ENCODE results near the gene IGF2BP3. TPM values are rescaled to one million over a fixed set of nuclear protein-coding genes. Genes with fewer than 3 reads are reported as not detected.

The IGF2BP3 gene
- total and polyA plus RNA-seq, 2 donors (not counting 3 experiments of a cell fraction or from before 2014, with no cell fraction given), result 41.2 to 111 TPM

DNA sequence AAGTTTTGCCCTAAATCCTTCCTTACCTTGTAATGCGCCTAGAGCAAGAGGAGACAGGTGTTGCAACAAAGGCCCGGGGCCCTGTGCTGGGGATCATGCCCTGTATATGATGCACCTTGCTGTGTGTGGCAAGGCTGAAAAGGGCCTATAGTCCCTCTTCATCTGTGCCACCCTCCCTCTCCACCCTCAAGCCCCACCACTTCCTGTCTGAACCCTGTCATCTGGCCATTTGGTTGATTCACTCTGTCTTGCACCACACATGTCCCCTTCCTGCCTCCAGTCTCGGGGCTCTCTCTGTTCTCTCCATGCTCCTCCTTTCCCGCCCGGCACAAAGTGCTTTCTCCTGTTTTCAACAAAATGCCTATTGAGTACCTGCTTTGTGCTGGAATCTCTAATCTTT is 182.7 kb downstream of the IGF2BP3 start:
- ChIA-PET POLR2A (no interaction called here), CTCF (no interaction called here)
- intact Hi-C loops (cut with micrococcal nuclease) (no loop called here), dilution Hi-C loops (cut with MboI; ENCODE audit: extremely low pct_ligation_motif_present, low sequenced_read_pairs) (loop anchor here (25.0 kb wide), 1 partner anchor 225 kb away; no protein-coding TSS in a partner anchor)
- Histone ChIP-seq H3K27me3 (ENCODE audit: control insufficient read depth in 2 of 2, insufficient read depth in 2 of 2, low read length in 2 of 2) (no peaks in the 10 kb centered on the region), H4K20me1 (replicated peaks; ENCODE audit: control insufficient read depth, extremely low read depth, insufficient read depth, low read length) (no peaks in the 10 kb centered on the region), H3K27ac (ENCODE audit: insufficient read depth, low read depth, low read length) (no peak overlapping the region), H3K4me3 (replicated peaks in 1 of 3; ENCODE audit: insufficient read depth in 1 of 3, low read depth in 1 of 3, low read length in 3 of 3) (no peak overlapping the region), H3K9me1 (replicated peaks; ENCODE audit: control insufficient read depth, extremely low read depth, insufficient read depth, low read length) (no peaks in the 10 kb centered on the region), H2AFZ (ENCODE audit: low read depth, low read length) (no peak overlapping the region), H3K9me3 (replicated peaks; ENCODE audit: control insufficient read depth, insufficient read depth, low read length) (no peaks in the 10 kb centered on the region), H3K9ac (replicated peaks; ENCODE audit: extremely low read depth, insufficient read depth, low read length) (no peak overlapping the region), H3K4me2 (ENCODE audit: insufficient read depth, low read length) (no peak overlapping the region), H3K79me2 (ENCODE audit: control insufficient read depth, insufficient read depth, low read length) (no peaks in the 10 kb centered on the region), H3K4me1 (ENCODE audit: control insufficient read depth, extremely low read depth, insufficient read depth, low read length) (no peaks in the 10 kb centered on the region), H3K36me3 (ENCODE audit: control insufficient read depth in 2 of 2, extremely low read depth in 1 of 2, insufficient read depth in 2 of 2, low read length in 2 of 2) (no peaks in the 10 kb centered on the region)
- TF ChIP-seq GATA2 (IDR thresholded peaks at IDR 0.05; ENCODE audit: insufficient read depth, insufficient read length, low read depth, low read length) (no peak), FOS (IDR thresholded peaks at IDR 0.05; ENCODE audit: borderline replicate concordance, insufficient read depth, low read length) (no peak)
- no TSS peak for BruUV-seq (replicated peaks)
- FAIRE-seq, result no peak
- DNase-seq (ENCODE audit: low read depth, low spot score), result no peak

DNA sequence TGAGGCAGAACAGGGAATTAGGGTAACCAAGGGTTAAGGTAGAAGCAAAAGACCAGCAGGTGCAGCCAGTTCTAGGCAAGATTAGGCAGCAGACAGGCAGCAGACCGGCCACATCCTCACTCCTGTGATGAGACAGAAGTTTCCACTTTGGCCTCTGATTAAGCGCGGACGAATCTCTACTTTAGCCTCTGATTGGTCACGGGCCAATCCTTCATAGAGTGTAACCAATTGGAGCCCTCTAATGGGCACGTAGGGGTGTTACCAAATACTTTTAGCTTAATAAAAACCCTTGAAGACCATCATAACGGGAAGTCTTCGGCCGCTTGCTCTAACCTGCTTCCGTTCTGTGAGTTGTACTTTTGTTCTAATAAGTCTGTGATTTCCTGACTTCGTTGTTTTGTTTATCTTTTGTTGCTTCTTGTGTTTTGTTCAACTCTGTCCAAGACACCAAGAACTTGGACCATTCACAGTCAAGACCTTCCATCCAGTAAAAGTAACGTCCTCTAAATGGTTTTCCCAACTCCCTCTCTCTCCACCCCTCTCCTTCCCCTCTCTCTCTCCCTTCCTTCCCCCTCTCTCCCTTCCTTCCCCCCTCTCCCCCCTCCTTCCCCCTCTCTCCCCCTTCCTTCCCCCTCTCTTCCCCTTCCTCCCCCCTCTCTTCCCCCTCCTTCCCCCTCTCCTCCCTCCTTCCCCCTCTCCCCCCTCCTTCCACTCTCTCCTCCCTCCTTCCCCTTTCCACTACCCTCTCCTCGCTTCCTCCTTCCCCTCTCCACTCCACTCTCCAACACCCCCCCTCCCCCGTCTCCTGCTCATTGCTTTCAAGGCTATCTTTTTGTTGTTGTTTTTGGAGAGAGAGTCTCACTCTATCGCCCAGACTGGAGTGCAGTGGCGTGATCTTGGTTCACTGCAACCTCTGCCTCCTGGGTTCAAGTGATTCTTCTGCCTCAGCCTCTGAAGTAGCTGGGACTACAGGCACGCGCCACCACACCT is 184.3 kb downstream of the IGF2BP3 start:
- no peak for FAIRE-seq
- ChIA-PET CTCF (interaction anchor here (1.0 to 1.5 kb wide), 2 partner anchors 13 to 72 kb away, joined by 3 to 4 read pairs; no protein-coding TSS in a partner anchor), POLR2A (no interaction called here)
- no peak for DNase-seq (ENCODE audit: low read depth, low spot score)
- Histone ChIP-seq H2AFZ (ENCODE audit: low read depth, low read length) (no peak overlapping the region), H3K9me3 (replicated peaks; ENCODE audit: control insufficient read depth, insufficient read depth, low read length) (no peaks in the 10 kb centered on the region), H3K9me1 (replicated peaks; ENCODE audit: control insufficient read depth, extremely low read depth, insufficient read depth, low read length) (no peaks in the 10 kb centered on the region), H3K4me2 (ENCODE audit: insufficient read depth, low read length) (no peak overlapping the region), H3K27ac (ENCODE audit: insufficient read depth, low read depth, low read length) (no peak overlapping the region), H3K36me3 (ENCODE audit: control insufficient read depth in 2 of 2, extremely low read depth in 1 of 2, insufficient read depth in 2 of 2, low read length in 2 of 2) (no peaks in the 10 kb centered on the region), H3K4me3 (replicated peaks in 1 of 3; ENCODE audit: insufficient read depth in 1 of 3, low read depth in 1 of 3, low read length in 3 of 3) (no peak overlapping the region), H3K79me2 (ENCODE audit: control insufficient read depth, insufficient read depth, low read length) (no peaks in the 10 kb centered on the region), H3K27me3 (ENCODE audit: control insufficient read depth in 2 of 2, insufficient read depth in 2 of 2, low read length in 2 of 2) (no peaks in the 10 kb centered on the region), H3K9ac (replicated peaks; ENCODE audit: extremely low read depth, insufficient read depth, low read length) (no peak overlapping the region), H4K20me1 (replicated peaks; ENCODE audit: control insufficient read depth, extremely low read depth, insufficient read depth, low read length) (no peaks in the 10 kb centered on the region), H3K4me1 (ENCODE audit: control insufficient read depth, extremely low read depth, insufficient read depth, low read length) (no peaks in the 10 kb centered on the region)
- no peak for TF ChIP-seq MAX (IDR thresholded peaks at IDR 0.05; ENCODE audit: insufficient read depth, insufficient read length)
- no peak for TF ChIP-seq EZH2 (IDR thresholded peaks at IDR 0.05; ENCODE audit: borderline replicate concordance, low read depth, low read length, severe bottlenecking)
- no peak for TF ChIP-seq POLR2AphosphoS5 (IDR thresholded peaks at IDR 0.05; ENCODE audit: insufficient read depth, low read depth, low read length)
- intact Hi-C loops (cut with micrococcal nuclease), result no loop called here
- dilution Hi-C loops (cut with MboI; ENCODE audit: extremely low pct_ligation_motif_present, low sequenced_read_pairs), result loop anchor here (25.0 kb wide), 1 partner anchor 226 kb away; no protein-coding TSS in a partner anchor
- BruUV-seq (replicated peaks), result no TSS peak

Data from endothelial cell of umbilical vein (primary cell).